ENCODE results near the gene TMEM38A.

DNA sequence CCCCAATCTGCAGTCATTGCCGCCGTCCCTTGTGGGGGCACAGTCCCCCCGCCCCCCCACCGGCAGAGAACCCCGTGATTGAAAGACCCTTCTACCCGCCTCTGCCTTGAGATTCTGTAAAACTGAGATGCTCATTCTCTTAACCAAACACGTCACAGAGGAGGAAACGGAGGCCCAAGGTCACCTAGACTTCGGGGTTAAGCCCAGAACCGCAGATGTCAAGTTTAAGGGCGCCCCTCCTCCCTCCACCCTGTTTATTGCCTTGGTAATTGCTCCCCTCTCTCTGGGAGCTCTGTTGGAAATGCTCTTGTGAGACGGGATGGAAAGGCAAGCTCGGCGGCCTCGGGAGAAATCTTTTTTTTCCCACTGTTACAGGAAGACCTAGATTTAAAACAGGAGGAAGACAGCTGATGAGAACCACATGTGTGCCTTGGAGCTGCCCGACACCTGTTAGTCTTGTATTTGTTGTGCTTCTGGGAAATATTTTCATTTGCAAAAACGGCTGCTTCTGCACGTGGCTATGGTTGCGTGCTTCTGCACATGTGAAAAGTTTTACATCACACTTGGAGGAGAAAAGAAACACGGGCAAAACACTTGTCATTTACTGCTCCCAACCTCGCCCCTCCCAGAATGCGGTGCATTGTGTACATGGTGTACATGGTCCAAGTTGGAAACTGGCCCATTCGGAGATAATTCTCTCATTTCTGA is 31.8 kb upstream of the TMEM38A start:
- no peak for TF ChIP-seq POLR2A (IDR thresholded peaks at IDR 0.05)
- TF ChIP-seq, protein P1, sequence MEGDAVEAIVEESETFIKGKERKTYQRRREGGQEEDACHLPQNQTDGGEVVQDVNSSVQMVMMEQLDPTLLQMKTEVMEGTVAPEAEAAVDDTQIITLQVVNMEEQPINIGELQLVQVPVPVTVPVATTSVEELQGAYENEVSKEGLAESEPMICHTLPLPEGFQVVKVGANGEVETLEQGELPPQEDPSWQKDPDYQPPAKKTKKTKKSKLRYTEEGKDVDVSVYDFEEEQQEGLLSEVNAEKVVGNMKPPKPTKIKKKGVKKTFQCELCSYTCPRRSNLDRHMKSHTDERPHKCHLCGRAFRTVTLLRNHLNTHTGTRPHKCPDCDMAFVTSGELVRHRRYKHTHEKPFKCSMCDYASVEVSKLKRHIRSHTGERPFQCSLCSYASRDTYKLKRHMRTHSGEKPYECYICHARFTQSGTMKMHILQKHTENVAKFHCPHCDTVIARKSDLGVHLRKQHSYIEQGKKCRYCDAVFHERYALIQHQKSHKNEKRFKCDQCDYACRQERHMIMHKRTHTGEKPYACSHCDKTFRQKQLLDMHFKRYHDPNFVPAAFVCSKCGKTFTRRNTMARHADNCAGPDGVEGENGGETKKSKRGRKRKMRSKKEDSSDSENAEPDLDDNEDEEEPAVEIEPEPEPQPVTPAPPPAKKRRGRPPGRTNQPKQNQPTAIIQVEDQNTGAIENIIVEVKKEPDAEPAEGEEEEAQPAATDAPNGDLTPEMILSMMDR (IDR thresholded peaks at IDR 0.05) = no peak

All from testis (tissue), 2 donors.